ENCODE data around the gene PAAF1.
"Not testable (repeated sequence)": the region's sequence is repeated elsewhere in the genome, so short reads cannot be mapped to it uniquely, and the experiment has no call there.

Gene PAAF1

DNA sequence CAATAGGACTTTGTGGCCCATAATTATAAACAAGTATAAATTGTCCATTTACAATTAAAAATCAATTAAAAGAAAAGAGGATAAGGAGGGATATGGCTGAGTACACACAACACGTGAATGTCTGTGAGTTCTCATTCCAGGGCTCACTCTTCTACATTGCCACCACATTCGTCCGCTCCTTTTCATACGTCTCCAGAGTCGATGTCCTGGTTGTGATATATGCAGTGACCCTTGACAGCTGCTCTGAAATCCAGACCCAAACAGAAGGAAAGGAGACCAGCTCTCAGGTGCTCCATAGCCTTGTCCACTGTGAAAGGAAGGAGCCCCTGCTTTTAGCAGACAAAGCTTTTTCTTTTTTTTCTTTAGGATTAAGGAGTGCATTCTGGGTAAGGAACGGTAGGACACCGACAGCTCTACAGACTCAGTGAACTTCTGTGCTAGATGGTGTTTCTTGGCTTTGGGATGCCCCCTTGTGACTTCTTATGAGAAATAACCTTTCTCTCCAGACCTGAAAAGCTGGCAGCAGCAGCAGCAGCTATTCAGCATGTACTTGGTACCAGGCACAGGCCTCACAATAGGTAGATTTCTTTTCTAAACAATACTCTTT lies 54.3 kb downstream of the PAAF1 start:
- TF ChIP-seq CTCF (IDR thresholded peaks at IDR 0.05; ENCODE audit: insufficient read depth, low read depth, low read length, missing control alignments) = peak; percentile 54
- H3K4me3 ChIP-seq (ENCODE audit: low read length) = no peak overlapping the region
- DNase-seq (ENCODE audit: low read depth) = peak; percentile 79

DNA sequence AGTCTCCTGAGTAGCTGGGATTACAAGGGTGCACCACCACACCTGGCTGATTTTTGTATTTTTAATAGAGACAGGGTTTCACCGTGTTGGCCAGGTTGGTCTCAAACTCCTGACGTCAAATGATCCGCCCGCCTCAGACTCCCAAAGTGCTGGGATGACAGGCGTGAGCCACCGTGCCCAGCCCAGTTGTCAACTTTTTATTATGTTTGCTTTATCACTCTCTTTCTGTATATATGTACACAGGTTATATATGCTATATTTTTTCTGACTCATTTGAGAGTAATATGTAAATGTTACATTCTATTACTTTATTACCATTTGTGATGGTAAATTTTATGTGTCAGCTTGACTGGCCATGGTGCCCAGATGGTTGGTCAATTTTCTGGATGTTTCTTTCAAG lies 55.2 kb downstream of the PAAF1 start:
- DNase-seq (ENCODE audit: low read depth) = no peak
- H3K4me3 ChIP-seq (ENCODE audit: low read length) = no peak overlapping the region
- no peak for TF ChIP-seq CTCF (IDR thresholded peaks at IDR 0.05; ENCODE audit: insufficient read depth, low read depth, low read length, missing control alignments)

GRCh38 chr11:73932781-73933180 lies 56.0 kb downstream of the PAAF1 start:
- no peak for DNase-seq (ENCODE audit: low read depth)
- TF ChIP-seq CTCF (IDR thresholded peaks at IDR 0.05; ENCODE audit: insufficient read depth, low read depth, low read length, missing control alignments) = no peak
- no peak overlapping the region for H3K4me3 ChIP-seq (ENCODE audit: low read length)

- not testable (repeated sequence) for DNase-seq (ENCODE audit: low read depth)
These were observed 59.2 kb downstream of the PAAF1 start for GRCh38 chr11:73936047-73936446.

GRCh38 chr11:73939096-73939495 lies 62.3 kb downstream of the PAAF1 start:
- peak; percentile 35 for DNase-seq (ENCODE audit: low read depth)
- no peak for TF ChIP-seq CTCF (IDR thresholded peaks at IDR 0.05; ENCODE audit: insufficient read depth, low read depth, low read length, missing control alignments)
- no peak overlapping the region for H3K4me3 ChIP-seq (ENCODE audit: low read length)

More at GRCh38 chr11:73936047-73936446, 59.2 kb downstream of the PAAF1 start:
- not testable (repeated sequence) for H3K4me3 ChIP-seq (ENCODE audit: low read length)

- no peak for TF ChIP-seq CTCF (IDR thresholded peaks at IDR 0.05; ENCODE audit: insufficient read depth, low read depth, low read length, missing control alignments)
- H3K4me3 ChIP-seq (ENCODE audit: low read length) = no peak overlapping the region
- no peak for DNase-seq (ENCODE audit: low read depth)
These were observed 64.2 kb downstream of the PAAF1 start for GRCh38 chr11:73940801-73941570.

- TF ChIP-seq CTCF (IDR thresholded peaks at IDR 0.05; ENCODE audit: insufficient read depth, low read depth, low read length, missing control alignments) = no peak
- H3K4me3 ChIP-seq (ENCODE audit: low read length) = no peak overlapping the region
- no peak for DNase-seq (ENCODE audit: low read depth)
These were observed 65.2 kb downstream of the PAAF1 start for GRCh38 chr11:73942010-73942409.
